K562 (cell line): ENCODE measurements around the gene MTA2. TPM values are rescaled to one million over a fixed set of nuclear protein-coding genes. Genes with fewer than 3 reads are reported as not detected.

ENCODE experiments used
- ATAC-seq: fragments of 200-7000 bp; cut with Tn5 transposase; 3 replicates; pipeline ENCODE4 v1.9.1; 2020; ENCODE audit warnings: moderate library complexity
- BruUV-seq: library from RNA; stranded (reverse); fragments of 400-500 nt; replicated peaks from 2 replicates; lab custom pipeline; 2021; lab: Mats Ljungman, UMichigan
- CTCF ChIA-PET: fragments of 300-600 bp; formaldehyde crosslinking; extraction: SDS; loops from one replicate; lab custom pipeline; 2021; ENCODE audit warnings: low intra/inter-chr PET ratio; lab: Yijun Ruan, JAX
- POLR2A ChIA-PET: fragments of 300-600, 350-650 bp; sonication (Branson Sonifier 250); formaldehyde crosslinking; extraction: SDS; loops from one replicate; lab custom pipeline; 2021; ENCODE audit warnings: antibody characterized with exemption, inconsistent platforms; lab: Yijun Ruan, JAX
- DNase-seq, 4 experiments: peaks; one replicate each; pipeline versions ENCODE4 v3.0.0 to v3.0.0-alpha.2; 2011 to 2018; ENCODE audit warnings: low spot score in 3 of 4, mixed read lengths in 3 of 4; ENCODE audit errors: extremely low read depth in 1 of 4
- FAIRE-seq: peaks from 2 replicates; lab custom pipeline; 2011; peaks lifted over from hg19 to GRCh38; lab: Jason Lieb, UNC
- H2AFZ ChIP-seq: 2 replicates; pipeline ENCODE4 v1.6.0; 2011; ENCODE audit warnings: low read depth, low read length, control low read depth, inconsistent platforms
- H3K27ac ChIP-seq: fragments of 200-600 bp; 3 replicates; pipeline ENCODE4 v1.8.0; 2011; ENCODE audit warnings: low read depth, mild to moderate bottlenecking, control low read depth, inconsistent platforms, low read length, moderate library complexity, mixed read lengths; ENCODE audit errors: extremely low read depth
- H3K27me3 ChIP-seq, 2 experiments: fragments of 300-600 bp in 1 of 2; 2 replicates in 1 of 2; 3 replicates in 1 of 2; pipeline versions ENCODE4 v1.6.0 to v1.8.0; 2011; ENCODE audit warnings: inconsistent platforms in 2 of 2, low read length in 2 of 2, mild to moderate bottlenecking in 1 of 2, mixed read lengths in 1 of 2, moderate library complexity in 1 of 2; ENCODE audit not compliant: control insufficient read depth in 2 of 2, insufficient read depth in 2 of 2
- H3K36me3 ChIP-seq: fragments of 300-600 bp; 3 replicates; pipeline ENCODE4 v1.8.0; 2011; ENCODE audit warnings: mild to moderate bottlenecking, low read length, inconsistent platforms; ENCODE audit not compliant: control insufficient read depth, insufficient read depth
- H3K4me1 ChIP-seq, 2 experiments: fragments of 200-600 bp in 1 of 2; replicated peaks in 1 of 2; 2 replicates in 1 of 2; 3 replicates in 1 of 2; pipeline versions ENCODE4 v1.5.1 to v1.8.0; 2011; ENCODE audit warnings: inconsistent platforms in 2 of 2, low read length in 2 of 2, mild to moderate bottlenecking in 1 of 2, mixed read lengths in 1 of 2, moderate library complexity in 1 of 2; ENCODE audit not compliant: control insufficient read depth in 2 of 2, insufficient read depth in 2 of 2
- H3K4me2 ChIP-seq: 2 replicates; pipeline ENCODE4 v1.6.1; 2011; ENCODE audit warnings: low read length, control low read depth, inconsistent platforms, mixed read lengths; ENCODE audit not compliant: insufficient read depth
- H3K4me3 ChIP-seq: fragments of 200-600 bp; sonication (generic), shearing (Covaris generic); 2 replicates; pipeline ENCODE4 v1.5.1; 2016; ENCODE audit warnings: control low read depth, inconsistent platforms
- H3K79me2 ChIP-seq: fragments of 200-600 bp; 3 replicates; pipeline ENCODE4 v1.8.0; 2011; ENCODE audit warnings: low read length, inconsistent platforms; ENCODE audit not compliant: control insufficient read depth, insufficient read depth
- H3K9ac ChIP-seq, 2 experiments: 2 replicates each; pipeline versions ENCODE4 v1.6.0 to v1.6.1; 2011; ENCODE audit warnings: low read depth in 2 of 2, low read length in 2 of 2, control low read depth in 1 of 2, inconsistent platforms in 1 of 2, mild to moderate bottlenecking in 1 of 2, mixed read lengths in 1 of 2; ENCODE audit not compliant: insufficient read depth in 1 of 2
- H3K9me1 ChIP-seq: one replicate; pipeline ENCODE4 v1.6.0; 2011; ENCODE audit warnings: inconsistent platforms, mild to moderate bottlenecking, low read length, moderate library complexity; ENCODE audit not compliant: control insufficient read depth, insufficient read depth
- H3K9me3 ChIP-seq: replicated peaks from 2 replicates; pipeline ENCODE4 v1.5.1; 2011; ENCODE audit warnings: low read depth, low read length, inconsistent platforms; ENCODE audit not compliant: control insufficient read depth, insufficient read depth
- H4K20me1 ChIP-seq: replicated peaks from 2 replicates; pipeline ENCODE4 v1.6.1; 2011; ENCODE audit warnings: low read length, inconsistent platforms, mixed read lengths; ENCODE audit not compliant: control insufficient read depth, insufficient read depth
- HNRNPK ChIP-seq: fragments of 200-400 bp; formaldehyde crosslinking; IDR thresholded peaks from one replicate; pipeline ENCODE4 v1.6.1; 2018; ENCODE audit warnings: mild to moderate bottlenecking, low read depth, low read length; ENCODE audit not compliant: poor library complexity, severe bottlenecking
- POLR2A ChIP-seq: fragments of 450-650 bp; conservative IDR thresholded peaks from 2 replicates; pipeline ENCODE4 v1.6.1; 2016
- SUPT5H ChIP-seq: fragments of 450-650 bp; IDR thresholded peaks from 2 replicates; pipeline ENCODE4 v1.6.1; 2016
- ZNF436 ChIP-seq: fragments of 250-450, 450-650 bp; sonication (Bioruptor Pico); formaldehyde crosslinking; IDR thresholded peaks from 2 replicates; pipeline ENCODE4 v1.7.0; 2020; ENCODE audit warnings: mild to moderate bottlenecking
- ZNF668 ChIP-seq: fragments of 250-450 bp; sonication (Bioruptor Pico); IDR thresholded peaks from 2 replicates; pipeline ENCODE4 v1.8.0; 2022; ENCODE audit warnings: mild to moderate bottlenecking, inconsistent platforms
- WGBS: fragments of 100-300 bp; shearing (Covaris generic); methylation state at CpG from one replicate; pipeline ENCODE4 v1.1.6; 2016; ENCODE audit warnings: low coverage, mixed read lengths; ENCODE audit not compliant: insufficient coverage; ENCODE audit errors: missing lambda C conversion rate; 5-methylcytosine and 5-hydroxymethylcytosine counted together
- in situ Hi-C: fragments of 300-500 bp; cut with MboI; formaldehyde crosslinking; loops from 4 replicates; pipeline ENCODE4 v1.15.0; 2018; ENCODE audit warnings: inconsistent platforms, mixed read lengths
- intact Hi-C: fragments of 100-400 bp; cut with micrococcal nuclease; formaldehyde crosslinking; loops from 2 replicates; pipeline ENCODE4 v1.14.2; 2022
- polyA plus RNA-seq, 8 experiments: library from polyadenylated mRNA; depleted of rRNA in 4 of 8; stranded (reverse) in 5 of 8; unstranded in 3 of 8; fragments of >200 nt; fragmentation: Nextera tagmentation in 2 of 8; fragmentation: Illumina TruSeq in 1 of 8; extraction: Ambion mirVana in 2 of 8; extraction: Trizol in 1 of 8; gene quantifications; 2 replicates each; pipeline versions ENCODE4 v1.2.1 to v1.2.3, GENCODE V29; 2011 to 2014; ENCODE audit warnings: inconsistent platforms in 1 of 8, missing spikeins in 1 of 8
- total RNA-seq, 7 experiments: library from RNA; depleted of rRNA in 6 of 7; stranded (reverse); fragments of >200 nt in 6 of 7; fragmentation: Illumina TruSeq in 2 of 7; extraction: Trizol in 2 of 7; gene quantifications; 2 replicates each; pipeline versions ENCODE4 v1.2.1 to v1.2.3, GENCODE V29; 2011 to 2021; ENCODE audit warnings: low replicate concordance in 1 of 7
- TF ChIP-seq, protein P1 (sequence below): sonication (generic); formaldehyde crosslinking; IDR thresholded peaks from 2 replicates; pipeline ENCODE4 v1.8.0; 2022; ENCODE audit warnings: mild to moderate bottlenecking, missing genetic modification reagents

Gene MTA2
- total and polyA plus RNA-seq, 9 of the 15 experiments (the other 6 are each of a cell fraction or from before 2014, with no cell fraction given): 6.2 to 220 (median 172) TPM

DNA sequence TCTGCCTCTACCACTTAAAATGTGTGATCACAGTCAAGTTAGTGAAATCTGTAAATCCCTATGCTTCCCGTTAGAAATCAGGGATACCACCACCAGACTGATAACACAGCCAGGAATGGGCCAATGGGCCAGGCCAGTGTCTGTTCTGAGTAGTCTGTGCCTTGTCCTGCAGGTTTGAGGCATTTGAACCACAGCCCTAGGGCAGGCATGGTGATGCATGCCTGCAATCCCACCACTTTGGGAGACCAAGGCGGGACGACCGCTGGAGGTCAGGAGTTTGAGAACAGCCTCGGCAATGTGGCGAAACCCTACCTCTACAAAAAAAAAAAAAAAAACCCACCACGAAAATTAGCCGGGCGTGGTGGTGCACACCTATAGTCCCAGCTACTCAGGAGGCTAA is 43.0 kb downstream of the MTA2 start:
- no peak overlapping the region for H2AFZ ChIP-seq
- no peaks in the 10 kb centered on the region for H3K27me3 ChIP-seq
- ATAC-seq: no peak
- no TSS peak for BruUV-seq
- peak overlapping the region; percentile 12; the same call in 1 of the 3 replicates for H3K27ac ChIP-seq
- H3K9me3 ChIP-seq: no peaks in the 10 kb centered on the region
- DNase-seq: no peak
- peaks cover 23% of the 10 kb centered on the region for H3K79me2 ChIP-seq
- FAIRE-seq: no peak
- H3K9me1 ChIP-seq: no peaks in the 10 kb centered on the region
- peak overlapping the region in 1 of 2 experiments; percentile 47; a peak in 1 of 4 replicates for H3K9ac ChIP-seq
- H4K20me1 ChIP-seq: peaks cover 5% of the 10 kb centered on the region; the same call in 1 of the 2 replicates
- no peak overlapping the region for H3K4me3 ChIP-seq
- ChIA-PET CTCF (interaction anchor here (0.6 to 3.9 kb wide), 3 partner anchors 134 to 789 kb away, joined by 3 to 48 read pairs (median 15); no protein-coding TSS in a partner anchor), POLR2A (interaction anchor here (0.5 to 2.1 kb wide), 7 partner anchors 15 to 242 kb away, joined by 3 to 14 read pairs (median 3); partner anchors contain the start of gene EEF1G)
- peaks cover 53% of the 10 kb centered on the region in 2 experiments for H3K4me1 ChIP-seq
- in situ Hi-C loops (loop anchor here (5.0 to 10.0 kb wide), 2 partner anchors 136 to 164 kb away; no protein-coding TSS in a partner anchor), intact Hi-C loops (no loop called here)
- TF ChIP-seq, protein P1, sequence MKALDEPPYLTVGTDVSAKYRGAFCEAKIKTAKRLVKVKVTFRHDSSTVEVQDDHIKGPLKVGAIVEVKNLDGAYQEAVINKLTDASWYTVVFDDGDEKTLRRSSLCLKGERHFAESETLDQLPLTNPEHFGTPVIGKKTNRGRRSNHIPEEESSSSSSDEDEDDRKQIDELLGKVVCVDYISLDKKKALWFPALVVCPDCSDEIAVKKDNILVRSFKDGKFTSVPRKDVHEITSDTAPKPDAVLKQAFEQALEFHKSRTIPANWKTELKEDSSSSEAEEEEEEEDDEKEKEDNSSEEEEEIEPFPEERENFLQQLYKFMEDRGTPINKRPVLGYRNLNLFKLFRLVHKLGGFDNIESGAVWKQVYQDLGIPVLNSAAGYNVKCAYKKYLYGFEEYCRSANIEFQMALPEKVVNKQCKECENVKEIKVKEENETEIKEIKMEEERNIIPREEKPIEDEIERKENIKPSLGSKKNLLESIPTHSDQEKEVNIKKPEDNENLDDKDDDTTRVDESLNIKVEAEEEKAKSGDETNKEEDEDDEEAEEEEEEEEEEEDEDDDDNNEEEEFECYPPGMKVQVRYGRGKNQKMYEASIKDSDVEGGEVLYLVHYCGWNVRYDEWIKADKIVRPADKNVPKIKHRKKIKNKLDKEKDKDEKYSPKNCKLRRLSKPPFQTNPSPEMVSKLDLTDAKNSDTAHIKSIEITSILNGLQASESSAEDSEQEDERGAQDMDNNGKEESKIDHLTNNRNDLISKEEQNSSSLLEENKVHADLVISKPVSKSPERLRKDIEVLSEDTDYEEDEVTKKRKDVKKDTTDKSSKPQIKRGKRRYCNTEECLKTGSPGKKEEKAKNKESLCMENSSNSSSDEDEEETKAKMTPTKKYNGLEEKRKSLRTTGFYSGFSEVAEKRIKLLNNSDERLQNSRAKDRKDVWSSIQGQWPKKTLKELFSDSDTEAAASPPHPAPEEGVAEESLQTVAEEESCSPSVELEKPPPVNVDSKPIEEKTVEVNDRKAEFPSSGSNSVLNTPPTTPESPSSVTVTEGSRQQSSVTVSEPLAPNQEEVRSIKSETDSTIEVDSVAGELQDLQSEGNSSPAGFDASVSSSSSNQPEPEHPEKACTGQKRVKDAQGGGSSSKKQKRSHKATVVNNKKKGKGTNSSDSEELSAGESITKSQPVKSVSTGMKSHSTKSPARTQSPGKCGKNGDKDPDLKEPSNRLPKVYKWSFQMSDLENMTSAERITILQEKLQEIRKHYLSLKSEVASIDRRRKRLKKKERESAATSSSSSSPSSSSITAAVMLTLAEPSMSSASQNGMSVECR (CRISPR knock-in tag): no peak
- no peak for TF ChIP-seq HNRNPK
- no peak for TF ChIP-seq ZNF436 (CRISPR knock-in tag)
- 0 out of 2 replicates have a peak, but pooled peaks have one; percentile 2 for TF ChIP-seq POLR2A
- no peak for TF ChIP-seq ZNF668 (CRISPR knock-in tag)
- peak; percentile 5; the same call in 1 of the 2 replicates for TF ChIP-seq SUPT5H
- peaks cover 73% of the 10 kb centered on the region for H3K36me3 ChIP-seq
- WGBS: 86% methylated on average over 8 of the region's 9 CpGs
- H3K4me2 ChIP-seq: no peak overlapping the region
